ENCODE measurements around the gene KRT76. TPM values are rescaled to one million over a fixed set of nuclear protein-coding genes. Genes with fewer than 3 reads are reported as not detected.

The KRT76 gene
- total RNA-seq, 1 donor, result not detected

DNA sequence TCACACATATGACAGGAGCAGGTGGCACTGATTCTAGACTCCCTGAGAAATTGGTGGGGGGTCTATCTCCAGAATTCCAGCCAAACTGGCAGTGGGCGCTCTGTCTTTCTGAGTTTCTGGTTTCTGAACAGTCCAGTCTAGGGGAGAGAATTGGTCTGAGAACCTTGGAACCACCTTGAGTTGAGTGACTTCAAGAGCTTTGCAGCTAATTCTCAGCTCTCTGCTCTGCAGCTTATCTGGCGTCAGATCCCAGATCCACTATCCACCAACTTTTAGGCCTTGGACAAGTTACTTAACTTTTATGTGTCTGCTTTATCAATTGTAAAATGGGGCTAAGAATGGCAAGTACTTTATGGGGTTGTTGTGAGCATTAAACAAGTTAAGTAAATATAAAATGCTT is 1.7 kb upstream of the KRT76 start:
- no peak overlapping the region for H3K4me3 ChIP-seq (ENCODE audit: low read depth, low read length)
- no peak for DNase-seq (ENCODE audit: low read depth)
- no peak for TF ChIP-seq CTCF (IDR thresholded peaks at IDR 0.05; ENCODE audit: insufficient read depth, low read depth, low read length)

DNA sequence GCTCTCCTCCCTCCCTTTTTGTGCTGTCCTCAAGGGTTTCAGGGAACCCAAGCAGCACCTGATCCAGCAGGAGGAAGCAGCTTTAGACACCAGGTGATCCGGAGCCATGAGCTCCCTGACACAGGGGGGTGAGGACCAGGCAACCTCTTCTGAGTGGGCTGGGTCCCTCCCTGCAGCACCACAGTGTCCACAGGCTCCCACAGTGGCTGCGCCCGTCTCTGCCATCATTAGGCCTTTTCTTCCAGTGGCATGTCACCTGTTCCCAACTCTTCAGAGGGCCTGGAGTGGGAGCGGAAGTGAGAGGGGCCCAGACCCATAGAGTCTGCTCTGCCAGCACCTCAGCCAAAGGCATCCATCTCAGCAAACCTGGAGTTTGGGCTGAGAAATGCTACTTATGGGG is 421 bp upstream of the KRT76 start:
- no peak for TF ChIP-seq CTCF (IDR thresholded peaks at IDR 0.05; ENCODE audit: insufficient read depth, low read depth, low read length)
- H3K4me3 ChIP-seq (ENCODE audit: low read depth, low read length), result no peak overlapping the region
- no peak for DNase-seq (ENCODE audit: low read depth)

DNA sequence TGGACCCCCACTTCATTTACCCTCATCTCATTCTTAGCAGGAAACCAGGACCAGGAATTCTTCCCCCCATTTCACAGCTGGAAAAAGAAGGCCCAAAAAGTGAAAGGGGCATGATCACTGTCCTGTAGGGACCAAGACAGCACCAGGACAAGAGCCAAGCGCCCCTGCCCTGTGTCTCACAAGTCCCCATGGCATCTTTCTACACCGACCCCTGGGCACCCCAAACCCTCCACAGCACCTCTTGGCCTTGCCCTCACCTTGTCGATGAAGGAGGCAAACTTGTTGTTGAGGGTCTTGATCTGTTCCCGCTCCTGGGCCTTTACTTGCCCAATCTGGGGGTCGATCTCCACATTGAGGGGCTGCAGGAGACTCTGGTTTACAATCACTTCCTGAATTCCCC is 710 bp downstream of the KRT76 start:
- no peak overlapping the region for H3K4me3 ChIP-seq (ENCODE audit: low read depth, low read length)
- DNase-seq (ENCODE audit: low read depth), result no peak
- no peak for TF ChIP-seq CTCF (IDR thresholded peaks at IDR 0.05; ENCODE audit: insufficient read depth, low read depth, low read length)

GRCh38 chr12:52774629-52775250 is 2.4 kb downstream of the KRT76 start:
- TF ChIP-seq CTCF (IDR thresholded peaks at IDR 0.05; ENCODE audit: insufficient read depth, low read depth, low read length), result no peak
- no peak overlapping the region for H3K4me3 ChIP-seq (ENCODE audit: low read depth, low read length)
- DNase-seq (ENCODE audit: low read depth), result no peak

GRCh38 chr12:52772772-52773171 is 4.4 kb downstream of the KRT76 start:
- no peak overlapping the region for H3K4me3 ChIP-seq (ENCODE audit: low read depth, low read length)
- TF ChIP-seq CTCF (IDR thresholded peaks at IDR 0.05; ENCODE audit: insufficient read depth, low read depth, low read length), result no peak
- DNase-seq (ENCODE audit: low read depth), result no peak

- no peak for DNase-seq (ENCODE audit: low read depth)
- TF ChIP-seq CTCF (IDR thresholded peaks at IDR 0.05; ENCODE audit: insufficient read depth, low read depth, low read length), result no peak
- H3K4me3 ChIP-seq (ENCODE audit: low read depth, low read length), result no peak overlapping the region
Measured at GRCh38 chr12:52772188-52772587, 5.0 kb downstream of the KRT76 start.

DNA sequence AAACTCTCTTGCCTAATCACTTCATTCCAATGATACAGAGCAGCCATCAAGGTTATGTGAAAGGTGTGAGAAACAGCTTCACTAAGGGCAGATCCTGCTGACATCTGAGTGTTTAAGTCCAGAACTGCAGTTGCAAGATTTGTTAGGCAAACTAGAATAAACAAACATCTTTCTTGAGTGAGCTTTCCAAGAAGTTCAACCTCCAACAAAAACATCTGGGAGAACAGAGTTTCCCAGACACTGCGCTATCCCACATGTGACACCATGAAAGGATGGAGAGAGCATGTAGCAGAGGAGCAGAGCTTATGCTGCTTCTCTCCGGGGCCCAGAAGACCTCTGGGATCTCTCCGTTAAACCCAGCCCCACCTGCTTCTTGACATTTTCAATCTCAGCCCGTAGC is 5.6 kb downstream of the KRT76 start:
- DNase-seq (ENCODE audit: low read depth), result no peak
- TF ChIP-seq CTCF (IDR thresholded peaks at IDR 0.05; ENCODE audit: insufficient read depth, low read depth, low read length), result no peak
- H3K4me3 ChIP-seq (ENCODE audit: low read depth, low read length), result no peak overlapping the region

Measured in fibroblast of villous mesenchyme (primary cell).